Epidermal melanocyte (primary cell): Measurements from ENCODE around the gene DROSHA.
"Not testable (repeated sequence)": the region's sequence is repeated elsewhere in the genome, so short reads cannot be mapped to it uniquely, and the experiment has no call there.

Experiments used
- DNase-seq: peaks from one replicate; pipeline ENCODE4 v3.0.0; 2011; ENCODE audit warnings: low spot score; ENCODE audit not compliant: insufficient read length

DROSHA gene

DNA sequence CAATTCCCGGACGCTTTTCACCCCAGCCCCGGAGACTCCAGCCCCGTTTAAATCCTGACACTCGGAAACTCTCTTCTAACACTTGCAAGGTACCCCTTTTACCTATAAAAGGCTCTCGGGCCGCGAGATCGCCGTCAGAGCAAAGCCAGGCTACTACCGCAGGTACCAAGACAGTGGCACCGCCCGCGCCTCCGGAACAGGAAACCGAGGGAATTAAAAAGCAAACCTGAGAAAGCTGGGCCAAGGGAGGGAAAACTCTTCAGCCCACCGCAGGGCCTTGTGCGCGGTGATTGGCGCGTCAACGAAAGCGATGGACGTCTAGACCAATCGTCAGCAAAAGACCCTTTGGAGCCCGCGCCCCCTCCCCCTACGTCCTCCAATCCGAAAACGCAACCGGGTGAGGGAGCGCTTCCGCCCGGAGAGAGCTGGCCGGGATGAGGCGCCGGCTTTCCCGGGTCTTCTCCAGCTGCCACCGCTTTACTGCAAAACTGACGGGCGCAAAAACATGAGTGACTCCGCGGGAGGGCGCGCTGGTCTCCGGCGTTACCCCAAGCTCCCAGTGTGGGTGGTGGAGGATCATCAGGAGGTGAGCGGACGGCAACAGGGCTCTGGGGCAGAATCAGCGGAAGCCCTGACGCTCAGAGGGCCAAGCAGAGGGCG lies at the start of gene DROSHA, which contains the start of gene C5orf22:
TSS of gene DROSHA (minus strand) at position 206 of the 660 bp plus-strand sequence. CDS start 3,034 bp downstream, outside the sequence.
TSS of gene C5orf22 (plus strand) at position 414 of the 660 bp plus-strand sequence. CDS start at position 506, 92 bp downstream.
- peak; percentile 83 for DNase-seq

- DNase-seq, result no peak
Measured at GRCh38 chr5:31579558-31579957, 47.7 kb upstream of the DROSHA start.

DNA sequence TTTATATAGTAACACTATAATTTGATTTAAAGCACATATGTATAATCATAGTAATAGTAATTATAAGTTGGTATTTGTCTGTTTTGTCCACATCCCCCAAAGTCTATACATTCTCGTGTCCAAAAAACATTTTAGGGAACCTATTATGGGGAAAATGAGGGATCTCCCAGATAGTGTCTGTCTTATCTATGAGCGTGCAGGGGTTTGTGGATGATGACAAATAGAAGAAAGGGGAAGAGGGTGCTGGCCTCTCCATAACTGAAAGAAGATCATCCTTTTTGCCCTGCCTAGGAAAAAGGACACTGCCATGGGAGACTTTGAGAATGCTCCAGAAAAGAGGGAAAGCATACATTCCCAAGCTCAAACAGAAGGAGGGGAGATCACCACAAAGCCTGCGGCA lies 45.5 kb upstream of the DROSHA start:
- DNase-seq, result no peak

GRCh38 chr5:31574772-31575171 lies 42.9 kb upstream of the DROSHA start:
- DNase-seq, result no peak

GRCh38 chr5:31573494-31574142 lies 41.7 kb upstream of the DROSHA start:
- no peak for DNase-seq

DNA sequence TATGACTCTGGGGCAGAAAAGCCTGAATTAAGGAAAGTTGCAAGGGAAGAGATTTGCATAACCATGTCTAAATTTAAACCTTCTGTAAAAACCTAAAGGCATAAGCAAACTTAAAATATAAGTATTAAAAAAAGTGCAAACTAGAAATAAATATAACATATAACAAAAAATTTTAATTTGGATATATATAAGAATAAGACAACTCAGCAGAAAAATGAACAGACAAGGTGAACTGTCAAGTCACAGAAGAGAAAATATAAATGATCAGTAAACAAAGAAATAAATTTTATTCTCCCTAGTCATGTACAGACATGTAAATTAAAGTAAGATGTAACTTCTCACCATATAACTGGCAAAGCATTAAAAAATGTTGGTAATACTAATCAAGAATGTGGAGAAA lies 37.2 kb upstream of the DROSHA start:
- no peak for DNase-seq

DNA sequence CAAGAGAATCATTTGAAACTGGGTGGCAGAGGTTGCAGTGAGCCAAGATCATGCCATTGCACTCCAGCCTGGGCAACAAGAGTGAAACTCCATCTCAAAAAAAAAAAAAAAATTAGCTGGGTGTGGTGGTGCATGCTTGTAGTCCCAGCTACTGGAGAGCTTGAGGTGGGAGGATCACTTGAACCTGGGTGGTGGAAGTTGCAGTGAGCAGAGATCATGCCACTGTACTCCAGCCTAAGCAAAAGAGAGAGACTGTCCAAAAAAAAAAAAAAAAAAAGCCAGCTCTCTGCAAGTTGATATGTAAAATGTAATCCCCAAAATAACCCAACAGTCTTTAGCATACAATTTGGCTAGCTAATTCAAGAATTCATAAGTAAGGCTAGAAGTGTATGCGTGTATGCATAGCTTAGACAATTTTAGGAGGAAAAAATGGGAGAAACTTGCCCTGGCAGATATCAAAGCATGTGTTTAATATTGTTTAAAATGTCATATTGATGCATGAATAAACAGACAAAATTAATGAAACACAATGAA lies 36.5 kb upstream of the DROSHA start:
- no peak for DNase-seq

GRCh38 chr5:31566362-31566761 lies 34.5 kb upstream of the DROSHA start:
- not testable (repeated sequence) for DNase-seq

DNA sequence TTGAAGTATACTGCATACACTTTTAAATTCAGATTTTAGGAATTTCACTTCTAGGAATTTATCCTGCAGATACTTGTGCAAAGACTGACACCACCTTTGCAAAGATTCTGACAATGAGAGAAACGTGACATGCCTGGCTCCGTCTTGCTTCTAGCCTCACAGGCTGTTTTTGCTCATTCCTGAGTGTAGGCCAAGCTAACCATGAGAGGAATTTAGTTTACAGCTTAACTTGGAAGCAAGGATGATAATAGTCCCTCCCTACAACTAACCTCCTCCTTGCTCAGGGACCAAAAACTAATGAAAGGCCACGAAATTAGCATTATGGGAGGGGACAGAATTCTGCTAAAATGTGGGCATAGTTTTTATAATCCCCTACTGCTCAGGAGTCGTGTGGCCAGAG lies 31.3 kb upstream of the DROSHA start:
- DNase-seq, result no peak

- DNase-seq, result no peak
Measured at GRCh38 chr5:31561946-31562345, 30.1 kb upstream of the DROSHA start.

GRCh38 chr5:31559942-31560341 lies 28.0 kb upstream of the DROSHA start:
- no peak for DNase-seq

- DNase-seq, result no peak
Measured at GRCh38 chr5:31556461-31556860, 24.6 kb upstream of the DROSHA start.

- no peak for DNase-seq
Measured at GRCh38 chr5:31554552-31554951, 22.7 kb upstream of the DROSHA start.

GRCh38 chr5:31553863-31554262 lies 22.0 kb upstream of the DROSHA start:
- DNase-seq, result no peak

GRCh38 chr5:31551878-31552277 lies 20.0 kb upstream of the DROSHA start:
- DNase-seq, result no peak

DNA sequence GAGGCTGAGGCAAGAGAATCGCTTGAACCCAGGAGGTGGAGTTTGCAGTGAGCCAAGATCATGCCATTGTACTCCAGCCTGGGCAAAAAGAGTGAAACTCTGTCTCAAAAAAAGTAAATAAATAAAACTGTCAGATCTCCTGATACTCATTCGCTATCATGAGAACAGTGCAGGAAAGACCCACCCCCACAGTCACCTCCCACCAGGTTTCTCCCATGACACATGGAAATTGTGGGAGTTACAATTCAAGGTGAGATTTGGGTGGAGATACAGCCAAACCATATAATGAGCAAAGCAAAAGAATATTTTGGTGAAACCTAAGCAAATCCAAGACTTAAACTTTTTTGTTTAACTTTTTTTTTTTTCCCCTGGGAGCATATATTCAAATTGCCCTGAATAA lies 17.2 kb upstream of the DROSHA start:
- DNase-seq, result not testable (repeated sequence)

- DNase-seq, result peak; percentile 46
Measured at GRCh38 chr5:31537851-31538250, 6.0 kb upstream of the DROSHA start.

DNA sequence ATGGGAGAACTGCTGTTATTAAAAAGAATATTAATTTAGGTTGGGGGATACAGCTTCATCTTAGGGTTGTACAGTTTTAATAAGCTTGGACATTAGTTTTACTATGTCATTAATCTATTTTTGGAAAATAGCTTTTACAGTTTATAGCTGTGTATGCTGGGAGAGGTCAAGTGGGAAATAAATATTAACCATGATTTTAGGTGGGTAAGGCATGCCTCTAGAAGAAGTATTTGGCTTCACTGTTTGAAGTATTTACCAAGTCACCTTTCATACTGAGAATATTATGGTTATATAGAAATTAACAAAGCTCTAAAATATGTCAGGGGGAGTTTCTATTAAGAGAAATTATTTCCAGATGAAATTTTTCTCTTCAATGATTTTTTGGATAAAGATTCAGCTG lies 5.5 kb upstream of the DROSHA start:
- DNase-seq, result no peak

- no peak for DNase-seq
Measured at GRCh38 chr5:31536873-31537272, 5.0 kb upstream of the DROSHA start.

GRCh38 chr5:31534527-31535046 lies 2.7 kb upstream of the DROSHA start:
- no peak for DNase-seq

DNA sequence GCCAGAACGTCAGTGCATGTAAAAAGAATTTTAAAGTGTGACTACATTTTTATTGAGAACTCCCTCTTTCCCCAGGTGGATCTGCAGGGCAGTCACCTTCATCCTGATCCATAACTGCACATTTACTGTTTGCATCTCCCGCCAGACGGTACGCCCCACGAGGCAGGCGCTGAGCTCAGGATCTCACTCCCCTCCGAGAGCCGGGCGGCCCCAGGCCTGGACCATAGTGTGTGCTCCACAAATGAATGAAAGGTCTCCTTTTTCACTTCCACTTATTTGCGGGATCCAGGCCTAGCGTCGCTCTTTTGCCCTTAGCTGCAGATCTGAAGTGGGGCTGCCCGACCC lies 378 bp downstream of the DROSHA start:
- DNase-seq, result no peak

DNA sequence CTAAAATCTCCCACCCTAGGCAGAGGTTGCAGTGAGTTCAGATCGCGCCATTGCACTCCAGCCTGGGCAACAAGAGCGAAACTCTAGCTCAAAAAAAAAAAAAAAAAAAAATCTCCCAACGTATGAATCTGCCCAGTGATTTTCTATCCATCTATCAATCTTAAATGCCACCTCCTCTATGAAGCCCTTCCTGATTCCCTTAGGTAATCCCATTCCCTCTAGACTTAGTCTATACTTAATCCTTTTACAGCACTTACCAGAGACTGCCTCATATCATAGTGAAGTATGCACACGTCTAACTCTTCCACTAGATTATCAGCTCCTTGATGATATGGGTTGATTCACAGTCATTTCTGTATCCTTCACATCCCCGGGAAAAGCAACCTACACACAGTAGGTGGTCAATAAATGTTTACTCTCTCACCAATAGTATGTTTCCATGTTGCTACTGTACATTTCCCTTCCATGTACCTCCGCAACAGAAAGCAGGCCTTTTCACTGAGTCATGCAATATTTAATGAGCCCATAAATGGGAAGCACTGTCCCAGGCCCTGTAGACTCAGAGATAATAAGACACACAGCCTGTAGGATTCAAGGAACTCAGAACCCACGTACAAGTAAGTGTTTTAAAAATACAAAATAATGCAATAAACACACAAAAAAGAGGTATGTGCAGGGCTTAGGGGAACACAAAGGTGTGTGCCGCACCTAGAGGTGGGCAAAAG lies 1.2 kb downstream of the DROSHA start:
- DNase-seq, result no peak
